Suprapubic skin (tissue), 4 donors: ENCODE data around the gene NR6A1.

Experiments
- EP300 ChIP-seq: sonication (generic); formaldehyde crosslinking; IDR thresholded peaks from one replicate; pipeline ENCODE4 v1.6.1; 2017; ENCODE audit warnings: antibody characterized with exemption
- POLR2A ChIP-seq, 2 donors: fragments of 450-650 bp; IDR thresholded peaks; one replicate each; pipeline ENCODE4 v1.6.1; 2017; ENCODE audit warnings: antibody characterized with exemption in 2 of 2, mild to moderate bottlenecking in 2 of 2, moderate library complexity in 2 of 2
- POLR2AphosphoS5 ChIP-seq, 3 donors: sonication (generic); formaldehyde crosslinking; IDR thresholded peaks; one replicate each; pipeline ENCODE4 v1.6.1; 2017; ENCODE audit warnings: antibody characterized with exemption in 3 of 3
- TF ChIP-seq, protein P1 (sequence below), 2 donors: fragments of 200-600 bp in 1 of 2; fragments of 450-650 bp in 1 of 2; sonication (generic) in 1 of 2; IDR thresholded peaks; one replicate each; pipeline ENCODE4 v1.5.1; 2016 to 2019; ENCODE audit warnings: antibody characterized with exemption in 2 of 2, mild to moderate bottlenecking in 1 of 2, moderate library complexity in 1 of 2

DNA sequence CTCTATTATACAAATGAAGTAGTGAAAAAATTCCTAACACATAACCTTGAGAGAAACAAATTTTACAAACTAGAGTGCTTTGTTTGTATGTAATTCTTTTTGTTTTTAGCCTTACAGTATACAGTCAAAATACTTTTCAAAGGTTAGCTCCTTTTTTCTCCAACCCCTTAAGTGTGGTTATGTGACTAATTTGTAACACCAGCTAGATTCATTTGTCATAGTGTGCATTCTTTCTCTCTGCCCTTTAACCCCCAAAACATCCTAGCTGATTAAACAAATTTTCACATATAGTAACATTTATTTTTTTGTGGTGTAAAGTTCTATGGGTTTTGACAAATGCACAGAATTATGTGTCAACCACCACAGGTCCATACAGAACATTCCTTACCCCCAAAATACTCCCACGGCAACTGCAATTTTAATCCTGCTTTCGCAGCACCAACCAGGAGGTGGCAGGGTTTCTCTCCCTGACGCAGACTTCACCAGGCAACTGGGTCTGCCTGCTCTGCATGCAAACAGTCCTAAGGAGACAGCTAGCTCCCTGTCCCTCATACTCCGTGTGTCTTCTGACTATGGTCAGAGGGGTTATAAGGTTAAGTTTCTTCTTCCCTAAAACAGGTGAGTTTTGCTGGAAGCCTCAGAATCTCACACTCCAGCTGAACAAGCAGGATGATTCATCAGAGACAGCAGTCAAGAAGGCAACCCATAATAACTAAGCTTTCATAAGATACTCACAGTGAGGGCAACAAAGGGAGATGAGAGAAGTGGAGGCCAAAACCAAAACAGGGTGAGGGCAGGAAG is 219.4 kb downstream of the NR6A1 start:
- TF ChIP-seq, protein P1, sequence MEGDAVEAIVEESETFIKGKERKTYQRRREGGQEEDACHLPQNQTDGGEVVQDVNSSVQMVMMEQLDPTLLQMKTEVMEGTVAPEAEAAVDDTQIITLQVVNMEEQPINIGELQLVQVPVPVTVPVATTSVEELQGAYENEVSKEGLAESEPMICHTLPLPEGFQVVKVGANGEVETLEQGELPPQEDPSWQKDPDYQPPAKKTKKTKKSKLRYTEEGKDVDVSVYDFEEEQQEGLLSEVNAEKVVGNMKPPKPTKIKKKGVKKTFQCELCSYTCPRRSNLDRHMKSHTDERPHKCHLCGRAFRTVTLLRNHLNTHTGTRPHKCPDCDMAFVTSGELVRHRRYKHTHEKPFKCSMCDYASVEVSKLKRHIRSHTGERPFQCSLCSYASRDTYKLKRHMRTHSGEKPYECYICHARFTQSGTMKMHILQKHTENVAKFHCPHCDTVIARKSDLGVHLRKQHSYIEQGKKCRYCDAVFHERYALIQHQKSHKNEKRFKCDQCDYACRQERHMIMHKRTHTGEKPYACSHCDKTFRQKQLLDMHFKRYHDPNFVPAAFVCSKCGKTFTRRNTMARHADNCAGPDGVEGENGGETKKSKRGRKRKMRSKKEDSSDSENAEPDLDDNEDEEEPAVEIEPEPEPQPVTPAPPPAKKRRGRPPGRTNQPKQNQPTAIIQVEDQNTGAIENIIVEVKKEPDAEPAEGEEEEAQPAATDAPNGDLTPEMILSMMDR (IDR thresholded peaks at IDR 0.05): peak in 1 of 2 donors; percentile 51
- TF ChIP-seq POLR2A (IDR thresholded peaks at IDR 0.05) (no peak), POLR2AphosphoS5 (IDR thresholded peaks at IDR 0.05) (no peak), EP300 (no peak)
